Loucy (cell line): ENCODE results near the gene DMRTC1B.
"Not testable (repeated sequence)": the region's sequence is repeated elsewhere in the genome, so short reads cannot be mapped to it uniquely, and the experiment has no call there.

Experiments used
- H2AFZ ChIP-seq: fragments of 200-600 bp; sonication (generic); 2 replicates; pipeline ENCODE4 v1.6.0; 2016; ENCODE audit warnings: antibody characterized with exemption, mild to moderate bottlenecking, low read length, moderate library complexity
- H3F3A ChIP-seq: fragments of 200-600 bp; 2 replicates; pipeline ENCODE4 v1.6.0; 2016; ENCODE audit warnings: antibody characterized with exemption, low read depth, mild to moderate bottlenecking
- H3K27me3 ChIP-seq: fragments of 200-600 bp; sonication (generic); 2 replicates; pipeline ENCODE4 v1.6.1; 2014; ENCODE audit warnings: low read length, mild to moderate bottlenecking; ENCODE audit not compliant: insufficient read depth, poor library complexity, severe bottlenecking
- H3K36me3 ChIP-seq: fragments of 200-600 bp; sonication (generic); 2 replicates; pipeline ENCODE4 v1.6.1; 2016; ENCODE audit warnings: low read length; ENCODE audit not compliant: insufficient read depth
- H3K4me1 ChIP-seq: fragments of 200-600 bp; sonication (generic); 2 replicates; pipeline ENCODE4 v1.5.1; 2014; ENCODE audit warnings: low read length, mild to moderate bottlenecking; ENCODE audit not compliant: insufficient read depth, poor library complexity, severe bottlenecking
- H3K4me2 ChIP-seq: fragments of 200-600 bp; sonication (generic); 2 replicates; pipeline ENCODE4 v1.6.0; 2014; ENCODE audit warnings: antibody characterized with exemption, low read length, low read depth, mild to moderate bottlenecking; ENCODE audit not compliant: poor library complexity, severe bottlenecking
- H3K4me3 ChIP-seq: fragments of 200-600 bp; sonication (generic); 2 replicates; pipeline ENCODE4 v1.5.1; 2014; ENCODE audit warnings: low read length, mild to moderate bottlenecking, mixed read lengths; ENCODE audit not compliant: poor library complexity, severe bottlenecking
- H3K79me2 ChIP-seq: fragments of 200-600 bp; sonication (generic); 2 replicates; pipeline ENCODE4 v1.6.1; 2014; ENCODE audit warnings: low read length; ENCODE audit not compliant: insufficient read depth
- H3K9ac ChIP-seq: fragments of 200-600 bp; sonication (generic); 2 replicates; pipeline ENCODE4 v1.6.0; 2014; ENCODE audit warnings: mild to moderate bottlenecking, low read depth, low read length, moderate library complexity; ENCODE audit not compliant: poor library complexity, severe bottlenecking
- H3K9me2 ChIP-seq: fragments of 200-600 bp; sonication (generic); replicated peaks from 2 replicates; pipeline ENCODE4 v1.6.1; 2016; ENCODE audit warnings: low read depth, low read length, mixed read lengths
- H3K9me3 ChIP-seq: fragments of 200-600 bp; sonication (generic); 2 replicates; pipeline ENCODE4 v1.6.1; 2014; ENCODE audit warnings: mild to moderate bottlenecking, antibody characterized with exemption, low read length, low read depth; ENCODE audit not compliant: insufficient read depth
- H4K20me1 ChIP-seq: fragments of 200-600 bp; sonication (generic); 2 replicates; pipeline ENCODE4 v1.6.0; 2014; ENCODE audit warnings: antibody characterized with exemption, low read length, mild to moderate bottlenecking; ENCODE audit not compliant: insufficient read depth, poor library complexity, severe bottlenecking

The DMRTC1B gene

GRCh38 chrX:72760454-72760853, 16.2 kb upstream of the DMRTC1B start:
- not testable (repeated sequence) for H3K4me2 ChIP-seq, H3K4me1 ChIP-seq, H3K9me2 ChIP-seq, H3F3A ChIP-seq, H3K4me3 ChIP-seq, H3K36me3 ChIP-seq, H3K79me2 ChIP-seq, H4K20me1 ChIP-seq, H3K9me3 ChIP-seq, H3K9ac ChIP-seq, H2AFZ ChIP-seq, H3K27me3 ChIP-seq

GRCh38 chrX:72777467-72777790, 739 bp downstream of the DMRTC1B start:
- H3K4me2 ChIP-seq, H3K4me3 ChIP-seq, H3F3A ChIP-seq: not testable (repeated sequence)

GRCh38 chrX:72778146-72778545, 1.5 kb downstream of the DMRTC1B start:
- H3F3A ChIP-seq, H2AFZ ChIP-seq, H3K4me1 ChIP-seq, H3K9me3 ChIP-seq, H3K9ac ChIP-seq, H3K27me3 ChIP-seq, H3K4me3 ChIP-seq, H3K4me2 ChIP-seq, H3K36me3 ChIP-seq, H3K79me2 ChIP-seq, H4K20me1 ChIP-seq, H3K9me2 ChIP-seq: not testable (repeated sequence)

More at GRCh38 chrX:72777467-72777790, 739 bp downstream of the DMRTC1B start:
- H3K79me2 ChIP-seq, H3K9me3 ChIP-seq, H2AFZ ChIP-seq, H3K36me3 ChIP-seq, H3K9me2 ChIP-seq, H3K9ac ChIP-seq, H3K27me3 ChIP-seq, H3K4me1 ChIP-seq, H4K20me1 ChIP-seq: not testable (repeated sequence)

- H3K9me3 ChIP-seq, H3K9ac ChIP-seq, H3K4me1 ChIP-seq, H3K27me3 ChIP-seq, H3F3A ChIP-seq, H2AFZ ChIP-seq, H4K20me1 ChIP-seq, H3K4me3 ChIP-seq, H3K4me2 ChIP-seq, H3K9me2 ChIP-seq, H3K36me3 ChIP-seq, H3K79me2 ChIP-seq: not testable (repeated sequence)
Measured at GRCh38 chrX:72782560-72782959, 5.9 kb downstream of the DMRTC1B start, which contains the start of gene FAM236B. TSS of gene FAM236B (minus strand) at chrX:72782660. CDS start at chrX:72782560, 100 bp downstream.

- H2AFZ ChIP-seq, H3K4me1 ChIP-seq, H3K27me3 ChIP-seq, H3K79me2 ChIP-seq, H3K9me2 ChIP-seq, H3K9me3 ChIP-seq, H4K20me1 ChIP-seq, H3K4me3 ChIP-seq, H3K36me3 ChIP-seq, H3F3A ChIP-seq, H3K9ac ChIP-seq, H3K4me2 ChIP-seq: not testable (repeated sequence)
Measured at GRCh38 chrX:72783365-72783936, 6.8 kb downstream of the DMRTC1B start.

GRCh38 chrX:72783964-72784363, 7.3 kb downstream of the DMRTC1B start:
- not testable (repeated sequence) for H3K4me1 ChIP-seq, H4K20me1 ChIP-seq, H3K9ac ChIP-seq, H3K4me2 ChIP-seq, H3K27me3 ChIP-seq, H3F3A ChIP-seq, H3K9me2 ChIP-seq, H3K36me3 ChIP-seq, H2AFZ ChIP-seq, H3K9me3 ChIP-seq, H3K79me2 ChIP-seq, H3K4me3 ChIP-seq

- not testable (repeated sequence) for H3K9me2 ChIP-seq, H3K36me3 ChIP-seq, H2AFZ ChIP-seq, H3K4me1 ChIP-seq, H3K27me3 ChIP-seq, H3K4me2 ChIP-seq, H3K9ac ChIP-seq, H3K9me3 ChIP-seq, H3K4me3 ChIP-seq, H3K79me2 ChIP-seq, H4K20me1 ChIP-seq, H3F3A ChIP-seq
Measured at GRCh38 chrX:72788142-72788541, 11.5 kb downstream of the DMRTC1B start.

GRCh38 chrX:72790390-72790789, 13.7 kb downstream of the DMRTC1B start:
- not testable (repeated sequence) for H3K4me1 ChIP-seq, H3K9ac ChIP-seq, H3F3A ChIP-seq, H3K9me3 ChIP-seq, H3K27me3 ChIP-seq, H2AFZ ChIP-seq, H3K9me2 ChIP-seq, H4K20me1 ChIP-seq, H3K36me3 ChIP-seq, H3K4me3 ChIP-seq, H3K4me2 ChIP-seq, H3K79me2 ChIP-seq
